WI38 (cell line): ENCODE data around the gene SPTLC3.

ENCODE experiments used
- H3K4me3 ChIP-seq: 2 replicates; pipeline ENCODE4 v1.5.1; 2011; ENCODE audit warnings: low read depth, mild to moderate bottlenecking, control low read depth, low read length
- TF ChIP-seq, protein P1 (sequence below): IDR thresholded peaks from 2 replicates; pipeline ENCODE4 v1.5.1; 2012; ENCODE audit warnings: low read depth, mild to moderate bottlenecking, control low read depth, low read length

Gene SPTLC3

DNA sequence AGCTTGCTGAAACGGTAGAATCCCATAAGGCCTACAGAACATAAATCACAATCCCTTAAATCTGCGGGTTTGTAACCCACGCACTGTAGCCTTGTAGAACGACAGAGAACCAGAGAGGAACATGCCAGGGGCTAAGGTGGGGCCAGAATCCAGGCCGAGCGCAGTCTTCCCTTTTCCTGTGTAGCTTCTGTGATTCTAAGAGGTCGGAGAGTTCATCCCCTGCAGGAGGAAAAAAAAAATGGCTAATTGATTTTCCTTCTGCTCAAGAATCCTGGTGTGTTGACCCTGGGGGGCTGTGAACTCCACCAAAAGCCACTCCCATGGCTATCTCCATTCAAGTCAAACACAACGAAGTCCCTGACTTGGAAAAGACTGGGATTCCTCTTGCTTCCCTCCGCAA, 96.3 kb downstream of the SPTLC3 start:
- TF ChIP-seq, protein P1, sequence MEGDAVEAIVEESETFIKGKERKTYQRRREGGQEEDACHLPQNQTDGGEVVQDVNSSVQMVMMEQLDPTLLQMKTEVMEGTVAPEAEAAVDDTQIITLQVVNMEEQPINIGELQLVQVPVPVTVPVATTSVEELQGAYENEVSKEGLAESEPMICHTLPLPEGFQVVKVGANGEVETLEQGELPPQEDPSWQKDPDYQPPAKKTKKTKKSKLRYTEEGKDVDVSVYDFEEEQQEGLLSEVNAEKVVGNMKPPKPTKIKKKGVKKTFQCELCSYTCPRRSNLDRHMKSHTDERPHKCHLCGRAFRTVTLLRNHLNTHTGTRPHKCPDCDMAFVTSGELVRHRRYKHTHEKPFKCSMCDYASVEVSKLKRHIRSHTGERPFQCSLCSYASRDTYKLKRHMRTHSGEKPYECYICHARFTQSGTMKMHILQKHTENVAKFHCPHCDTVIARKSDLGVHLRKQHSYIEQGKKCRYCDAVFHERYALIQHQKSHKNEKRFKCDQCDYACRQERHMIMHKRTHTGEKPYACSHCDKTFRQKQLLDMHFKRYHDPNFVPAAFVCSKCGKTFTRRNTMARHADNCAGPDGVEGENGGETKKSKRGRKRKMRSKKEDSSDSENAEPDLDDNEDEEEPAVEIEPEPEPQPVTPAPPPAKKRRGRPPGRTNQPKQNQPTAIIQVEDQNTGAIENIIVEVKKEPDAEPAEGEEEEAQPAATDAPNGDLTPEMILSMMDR = no peak
- H3K4me3 ChIP-seq = no peak overlapping the region

DNA sequence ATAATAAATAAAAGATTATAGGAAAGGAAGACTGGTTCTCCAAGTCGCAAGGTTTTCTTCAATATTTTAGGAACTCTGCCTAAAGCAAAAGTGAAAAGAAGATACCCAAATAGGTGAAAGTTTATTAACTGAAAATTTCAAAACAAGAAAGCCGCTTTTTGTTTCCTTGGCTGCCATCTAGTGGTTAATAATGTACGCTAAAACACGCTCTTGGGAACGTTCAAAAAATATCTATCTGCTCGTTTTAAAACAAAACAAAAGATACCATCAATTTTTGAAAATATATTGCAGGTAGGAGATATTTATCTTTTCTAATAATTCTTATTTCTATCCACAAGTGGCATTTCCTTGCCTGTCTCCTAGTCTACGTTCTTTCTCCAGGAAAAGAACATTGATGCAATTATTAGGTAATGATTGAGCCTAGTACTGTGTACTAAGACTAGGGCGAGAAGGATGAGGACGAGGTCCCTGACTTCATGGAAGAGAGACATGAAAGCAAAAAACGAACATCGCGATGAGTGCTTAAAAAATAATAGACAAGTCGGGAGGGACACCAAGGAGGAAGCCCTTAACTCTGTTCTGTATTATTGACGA, 97.2 kb downstream of the SPTLC3 start:
- H3K4me3 ChIP-seq = no peak overlapping the region
- TF ChIP-seq, protein P1 = peak; percentile 33; the same call in 1 of the 2 replicates

DNA sequence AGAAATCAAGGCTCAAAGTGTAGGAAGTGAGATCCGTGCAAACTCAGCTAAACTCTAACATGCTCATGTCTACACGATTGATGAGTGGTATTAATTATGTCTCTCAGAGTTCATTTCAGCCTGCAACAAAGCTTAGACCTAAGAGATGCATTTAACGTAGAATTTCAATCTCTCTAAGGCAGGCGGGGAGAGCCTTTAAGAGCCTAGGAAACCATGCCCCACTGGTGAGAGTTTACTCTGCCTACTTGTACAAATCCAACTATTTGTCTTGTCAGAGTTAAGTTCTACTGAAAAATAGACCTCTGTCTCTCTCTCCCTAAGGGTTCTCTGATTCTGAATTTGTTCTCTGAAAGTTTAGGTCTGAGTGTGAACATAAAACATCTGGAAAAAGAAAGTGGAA, 100.9 kb downstream of the SPTLC3 start:
- TF ChIP-seq, protein P1 = no peak

DNA sequence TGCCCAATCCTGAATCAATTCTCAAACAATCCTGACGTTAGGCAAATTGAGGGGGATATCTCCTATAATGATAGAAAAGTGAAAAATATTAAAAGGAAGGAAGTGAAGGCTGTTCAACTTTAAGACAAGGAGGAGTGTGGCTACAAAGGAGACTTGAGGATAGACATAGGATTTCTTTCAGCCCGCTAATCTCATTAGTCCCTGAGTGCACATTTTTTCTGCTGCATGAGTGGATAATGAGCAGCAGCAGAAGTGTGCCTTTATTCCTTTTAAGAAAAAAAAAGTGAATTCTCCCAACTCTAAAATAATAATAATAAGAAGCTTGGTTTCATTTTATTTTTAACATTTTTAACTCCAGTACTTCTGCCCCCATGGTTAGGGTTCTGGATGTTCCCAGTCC, 102.0 kb downstream of the SPTLC3 start:
- TF ChIP-seq, protein P1 = no peak
- H3K4me3 ChIP-seq = no peak overlapping the region

More for the DNA sequence above, 100.9 kb downstream of the SPTLC3 start:
- no peak overlapping the region for H3K4me3 ChIP-seq

DNA sequence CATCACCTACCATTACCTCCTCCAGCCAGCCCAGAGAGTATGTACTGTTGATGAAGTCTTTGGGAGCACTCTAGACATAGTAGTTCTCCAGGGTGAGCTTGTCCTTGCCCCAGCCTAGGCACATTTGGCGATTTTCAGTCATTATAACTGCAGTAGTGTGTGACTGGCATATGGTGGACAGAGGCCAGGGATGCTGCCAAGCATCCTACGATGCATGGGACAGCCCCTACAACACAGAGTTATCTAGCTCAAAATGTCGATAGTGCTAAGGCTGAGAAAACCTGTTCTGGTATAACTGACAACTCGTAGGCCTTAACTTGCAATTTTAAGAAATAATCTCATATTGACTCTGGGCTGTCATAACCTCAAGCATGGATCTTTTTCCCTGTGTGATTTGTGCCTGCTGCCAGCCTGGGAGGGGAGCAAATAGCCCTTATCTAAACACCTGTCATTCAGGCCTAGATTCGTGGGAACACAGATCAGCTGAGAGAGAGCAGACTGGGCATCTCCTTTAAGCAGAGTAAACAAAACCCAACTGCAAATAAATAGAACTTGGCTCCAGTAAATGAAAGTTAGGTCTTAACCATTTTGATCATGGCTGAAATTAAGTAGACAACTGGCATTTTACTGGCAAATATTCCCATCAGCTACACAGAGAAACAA, 102.6 kb downstream of the SPTLC3 start:
- no peak overlapping the region for H3K4me3 ChIP-seq
- TF ChIP-seq, protein P1 = no peak

DNA sequence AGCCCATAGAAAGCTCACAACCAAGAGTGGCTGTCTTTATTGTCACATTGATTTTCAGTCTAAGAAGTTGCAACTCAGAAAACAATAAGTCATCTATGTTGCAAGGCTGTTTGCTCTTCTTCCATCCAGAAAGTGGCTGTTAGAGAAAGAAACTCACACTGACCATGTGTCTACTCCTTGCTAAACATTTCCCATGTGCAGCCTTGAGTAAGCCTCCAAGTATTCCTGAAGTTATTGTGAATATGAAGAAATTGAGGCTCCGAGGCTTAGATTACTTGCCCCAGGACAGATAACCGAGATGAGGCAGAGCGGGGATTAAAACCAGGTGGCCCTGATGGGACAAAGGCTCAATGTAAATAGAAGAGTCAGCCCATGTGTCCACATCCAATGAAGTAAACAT, 105.0 kb downstream of the SPTLC3 start:
- no peak overlapping the region for H3K4me3 ChIP-seq
- TF ChIP-seq, protein P1 = no peak

DNA sequence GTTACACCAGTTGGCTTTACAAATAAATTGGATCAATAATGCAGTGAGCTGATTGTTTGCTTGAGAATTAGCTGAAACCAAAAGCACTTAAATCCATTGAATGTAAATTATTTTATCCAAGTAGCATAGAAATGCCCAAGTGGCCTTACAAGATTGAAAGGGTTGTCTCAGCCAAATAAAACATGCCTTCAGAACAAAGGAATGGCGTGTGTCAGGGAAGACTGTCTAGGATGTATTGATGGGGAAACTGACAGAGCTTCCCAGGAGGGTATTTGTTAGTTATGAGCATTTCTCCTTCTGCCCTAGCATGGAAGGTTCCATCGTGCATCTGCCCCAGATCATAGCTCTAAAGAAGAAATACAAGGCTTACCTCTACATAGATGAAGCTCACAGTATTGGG, 108.4 kb downstream of the SPTLC3 start:
- TF ChIP-seq, protein P1 = no peak
- H3K4me3 ChIP-seq = no peak overlapping the region
